ENCODE data around the gene IREB2.

The IREB2 gene

GRCh38 chr15:78550815-78551214 lies 112.8 kb downstream of the IREB2 start:
- no peak for DNase-seq (ENCODE audit: low read depth in 2 of 2)
